ENCODE data around the gene IQSEC1. TPM values are rescaled to one million over a fixed set of nuclear protein-coding genes. Genes with fewer than 3 reads are reported as not detected.

Gene IQSEC1
- total and polyA plus RNA-seq, 10 of the 15 experiments (the other 5 are each of a cell fraction or from before 2014, with no cell fraction given), result 0.92 to 55.2 (median 8.5) TPM

GRCh38 chr3:13021141-13022114 is 51.8 kb downstream of the IQSEC1 start (continued):
- TF ChIP-seq TARDBP (IDR thresholded peaks at IDR 0.05; ENCODE audit: borderline replicate concordance) (no peak), SKIL (IDR thresholded peaks at IDR 0.05; ENCODE audit: low read depth, poor library complexity, severe bottlenecking) (no peak), POLR2A (IDR thresholded peaks at IDR 0.05; ENCODE audit: low read depth, low read length) (no peak), HDGF (IDR thresholded peaks at IDR 0.05) (no peak), FOXM1 (IDR thresholded peaks at IDR 0.05; ENCODE audit: low read depth, low read length) (no peak), CBX3 (IDR thresholded peaks at IDR 0.05; ENCODE audit: borderline replicate concordance, low read depth) (no peak), HDAC6 (IDR thresholded peaks at IDR 0.05; ENCODE audit: unreplicated experiment) (no peak), ATF7 (IDR thresholded peaks at IDR 0.05; ENCODE audit: low read depth) (no peak), NRF1 (conservative IDR thresholded peaks at IDR 0.05; ENCODE audit: low read depth, low read length) (no peak), HCFC1 (IDR thresholded peaks at IDR 0.05; ENCODE audit: low read length) (no peak), RAD21 (IDR thresholded peaks at IDR 0.05; ENCODE audit: insufficient read depth, low read depth, low read length) (no peak), MEF2B (IDR thresholded peaks at IDR 0.05; ENCODE audit: partially characterized antibody, poor library complexity, severe bottlenecking) (peak; percentile 70), PAX5 (IDR thresholded peaks at IDR 0.05; ENCODE audit: borderline replicate concordance, low read depth, low read length) (no peak), RAD51 (IDR thresholded peaks at IDR 0.05) (no peak), BHLHE40 (IDR thresholded peaks at IDR 0.05; ENCODE audit: borderline replicate concordance in 1 of 2, low read depth in 2 of 2, low read length in 1 of 2) (peak in 1 of 2 experiments; percentile 39; a peak in 1 of 4 replicates), MTA3 (IDR thresholded peaks at IDR 0.05; ENCODE audit: borderline replicate concordance, low read length) (no peak), CTCF (IDR thresholded peaks at IDR 0.05 in 2 of 3, conservative IDR thresholded peaks at IDR 0.05 in 1 of 3; ENCODE audit: control insufficient read depth in 2 of 3, extremely low read depth in 1 of 3, insufficient read depth in 1 of 3, low read depth in 3 of 3, low read length in 3 of 3) (no peak), TCF3 (IDR thresholded peaks at IDR 0.05; ENCODE audit: borderline replicate concordance, insufficient read depth, low read depth, low read length) (no peak), PML (IDR thresholded peaks at IDR 0.05; ENCODE audit: low read length) (no peak), MYC (IDR thresholded peaks at IDR 0.05; ENCODE audit: insufficient read depth, insufficient read length, insufficient replicate concordance, low read length, severe bottlenecking) (no peak)
- TF ChIP-seq, protein P1, sequence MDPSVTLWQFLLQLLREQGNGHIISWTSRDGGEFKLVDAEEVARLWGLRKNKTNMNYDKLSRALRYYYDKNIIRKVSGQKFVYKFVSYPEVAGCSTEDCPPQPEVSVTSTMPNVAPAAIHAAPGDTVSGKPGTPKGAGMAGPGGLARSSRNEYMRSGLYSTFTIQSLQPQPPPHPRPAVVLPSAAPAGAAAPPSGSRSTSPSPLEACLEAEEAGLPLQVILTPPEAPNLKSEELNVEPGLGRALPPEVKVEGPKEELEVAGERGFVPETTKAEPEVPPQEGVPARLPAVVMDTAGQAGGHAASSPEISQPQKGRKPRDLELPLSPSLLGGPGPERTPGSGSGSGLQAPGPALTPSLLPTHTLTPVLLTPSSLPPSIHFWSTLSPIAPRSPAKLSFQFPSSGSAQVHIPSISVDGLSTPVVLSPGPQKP (IDR thresholded peaks at IDR 0.05; ENCODE audit: low read depth, low read length), result no peak
- TF ChIP-seq, protein P2, sequence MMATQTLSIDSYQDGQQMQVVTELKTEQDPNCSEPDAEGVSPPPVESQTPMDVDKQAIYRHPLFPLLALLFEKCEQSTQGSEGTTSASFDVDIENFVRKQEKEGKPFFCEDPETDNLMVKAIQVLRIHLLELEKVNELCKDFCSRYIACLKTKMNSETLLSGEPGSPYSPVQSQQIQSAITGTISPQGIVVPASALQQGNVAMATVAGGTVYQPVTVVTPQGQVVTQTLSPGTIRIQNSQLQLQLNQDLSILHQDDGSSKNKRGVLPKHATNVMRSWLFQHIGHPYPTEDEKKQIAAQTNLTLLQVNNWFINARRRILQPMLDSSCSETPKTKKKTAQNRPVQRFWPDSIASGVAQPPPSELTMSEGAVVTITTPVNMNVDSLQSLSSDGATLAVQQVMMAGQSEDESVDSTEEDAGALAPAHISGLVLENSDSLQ (IDR thresholded peaks at IDR 0.05), result peak; percentile 45; the same call in 1 of the 2 replicates
- TF ChIP-seq, protein P3, sequence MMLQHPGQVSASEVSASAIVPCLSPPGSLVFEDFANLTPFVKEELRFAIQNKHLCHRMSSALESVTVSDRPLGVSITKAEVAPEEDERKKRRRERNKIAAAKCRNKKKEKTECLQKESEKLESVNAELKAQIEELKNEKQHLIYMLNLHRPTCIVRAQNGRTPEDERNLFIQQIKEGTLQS (IDR thresholded peaks at IDR 0.05; ENCODE audit: borderline replicate concordance, extremely low read depth, low read depth, low read length), result no peak

All from GM12878 (cell line).